ENCODE results near the gene ACOT7.

DNA sequence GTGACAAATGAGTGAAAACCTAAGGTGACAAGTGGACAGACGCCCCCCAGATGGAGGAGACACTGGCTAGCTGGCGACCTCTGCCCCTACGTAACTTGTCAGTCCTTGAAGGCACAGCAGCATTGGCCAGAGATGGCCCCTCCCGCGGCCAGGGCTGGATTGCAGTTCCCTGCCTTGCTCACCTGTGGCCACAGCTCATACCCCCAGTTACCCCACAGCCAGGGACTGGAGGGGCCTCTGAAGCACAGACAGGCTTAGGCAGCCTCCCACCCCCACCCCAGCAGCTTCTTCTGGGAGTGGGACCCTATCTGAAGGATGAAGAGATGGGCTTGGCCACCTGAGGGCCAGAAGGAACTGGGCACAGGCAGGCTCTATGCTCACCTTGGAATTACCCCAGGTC lies 145.9 kb downstream of the ACOT7 start:
- TF ChIP-seq, protein P1, sequence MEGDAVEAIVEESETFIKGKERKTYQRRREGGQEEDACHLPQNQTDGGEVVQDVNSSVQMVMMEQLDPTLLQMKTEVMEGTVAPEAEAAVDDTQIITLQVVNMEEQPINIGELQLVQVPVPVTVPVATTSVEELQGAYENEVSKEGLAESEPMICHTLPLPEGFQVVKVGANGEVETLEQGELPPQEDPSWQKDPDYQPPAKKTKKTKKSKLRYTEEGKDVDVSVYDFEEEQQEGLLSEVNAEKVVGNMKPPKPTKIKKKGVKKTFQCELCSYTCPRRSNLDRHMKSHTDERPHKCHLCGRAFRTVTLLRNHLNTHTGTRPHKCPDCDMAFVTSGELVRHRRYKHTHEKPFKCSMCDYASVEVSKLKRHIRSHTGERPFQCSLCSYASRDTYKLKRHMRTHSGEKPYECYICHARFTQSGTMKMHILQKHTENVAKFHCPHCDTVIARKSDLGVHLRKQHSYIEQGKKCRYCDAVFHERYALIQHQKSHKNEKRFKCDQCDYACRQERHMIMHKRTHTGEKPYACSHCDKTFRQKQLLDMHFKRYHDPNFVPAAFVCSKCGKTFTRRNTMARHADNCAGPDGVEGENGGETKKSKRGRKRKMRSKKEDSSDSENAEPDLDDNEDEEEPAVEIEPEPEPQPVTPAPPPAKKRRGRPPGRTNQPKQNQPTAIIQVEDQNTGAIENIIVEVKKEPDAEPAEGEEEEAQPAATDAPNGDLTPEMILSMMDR (conservative IDR thresholded peaks at IDR 0.05; ENCODE audit: low read length) = no peak
- no peak for TF ChIP-seq EZH2phosphoT487 (IDR thresholded peaks at IDR 0.05; ENCODE audit: borderline replicate concordance)

All from Loucy (cell line).